ENCODE data around the gene IFNG-AS1.

IFNG-AS1 gene

GRCh38 chr12:67996347-67996746 is 7.1 kb downstream of the IFNG-AS1 start:
- no peak for DNase-seq

- DNase-seq: no peak
Observed at GRCh38 chr12:67998379-67998778, 9.1 kb downstream of the IFNG-AS1 start.

GRCh38 chr12:67999244-67999643 is 10.0 kb downstream of the IFNG-AS1 start:
- no peak for DNase-seq

- DNase-seq: no peak
Observed at GRCh38 chr12:68001486-68002466, 12.5 kb downstream of the IFNG-AS1 start.

GRCh38 chr12:68003777-68004176 is 14.5 kb downstream of the IFNG-AS1 start:
- no peak for DNase-seq

GRCh38 chr12:68007033-68007432 is 17.8 kb downstream of the IFNG-AS1 start:
- DNase-seq: no peak

- DNase-seq: no peak
Observed at GRCh38 chr12:68007466-68007865, 18.2 kb downstream of the IFNG-AS1 start.

- no peak for DNase-seq
Observed at GRCh38 chr12:68011206-68011881, 22.1 kb downstream of the IFNG-AS1 start.

- DNase-seq: no peak
Observed at GRCh38 chr12:68011882-68012207, 22.6 kb downstream of the IFNG-AS1 start.

- DNase-seq: no peak
Observed at GRCh38 chr12:68012712-68013111, 23.5 kb downstream of the IFNG-AS1 start.

GRCh38 chr12:68013181-68013580 is 23.9 kb downstream of the IFNG-AS1 start:
- DNase-seq: no peak

- DNase-seq: no peak
Observed at GRCh38 chr12:68016136-68016535, 26.9 kb downstream of the IFNG-AS1 start.

- DNase-seq: no peak
Observed at GRCh38 chr12:68018315-68018714, 29.1 kb downstream of the IFNG-AS1 start.

GRCh38 chr12:68020049-68020448 is 30.8 kb downstream of the IFNG-AS1 start:
- no peak for DNase-seq

GRCh38 chr12:68020699-68021098 is 31.5 kb downstream of the IFNG-AS1 start:
- no peak for DNase-seq

- no peak for DNase-seq
Observed at GRCh38 chr12:68028647-68029046, 39.4 kb downstream of the IFNG-AS1 start.

GRCh38 chr12:68030248-68030647 is 41.0 kb downstream of the IFNG-AS1 start:
- DNase-seq: no peak

- no peak for DNase-seq
Observed at GRCh38 chr12:68031174-68031573, 41.9 kb downstream of the IFNG-AS1 start.

GRCh38 chr12:68031881-68032739 is 42.9 kb downstream of the IFNG-AS1 start:
- no peak for DNase-seq

- no peak for DNase-seq
Observed at GRCh38 chr12:68034567-68034966, 45.3 kb downstream of the IFNG-AS1 start.

- no peak for DNase-seq
Observed at GRCh38 chr12:68036642-68037041, 47.4 kb downstream of the IFNG-AS1 start.

- no peak for DNase-seq
Observed at GRCh38 chr12:68037616-68038255, 48.5 kb downstream of the IFNG-AS1 start.

- DNase-seq: no peak
Observed at GRCh38 chr12:68038650-68039049, 49.4 kb downstream of the IFNG-AS1 start.

Measured in cerebellar nuclear complex (tissue), 1 donor.